Activated gamma-delta T cell (primary cell): ENCODE measurements around the gene TM7SF2.
"Not testable (repeated sequence)": the region's sequence is repeated elsewhere in the genome, so short reads cannot be mapped to it uniquely, and the experiment has no call there.

Source experiments
- DNase-seq: peaks from one replicate; lab custom pipeline; 2025; lab: John Stamatoyannopoulos, UW

TM7SF2 gene

DNA sequence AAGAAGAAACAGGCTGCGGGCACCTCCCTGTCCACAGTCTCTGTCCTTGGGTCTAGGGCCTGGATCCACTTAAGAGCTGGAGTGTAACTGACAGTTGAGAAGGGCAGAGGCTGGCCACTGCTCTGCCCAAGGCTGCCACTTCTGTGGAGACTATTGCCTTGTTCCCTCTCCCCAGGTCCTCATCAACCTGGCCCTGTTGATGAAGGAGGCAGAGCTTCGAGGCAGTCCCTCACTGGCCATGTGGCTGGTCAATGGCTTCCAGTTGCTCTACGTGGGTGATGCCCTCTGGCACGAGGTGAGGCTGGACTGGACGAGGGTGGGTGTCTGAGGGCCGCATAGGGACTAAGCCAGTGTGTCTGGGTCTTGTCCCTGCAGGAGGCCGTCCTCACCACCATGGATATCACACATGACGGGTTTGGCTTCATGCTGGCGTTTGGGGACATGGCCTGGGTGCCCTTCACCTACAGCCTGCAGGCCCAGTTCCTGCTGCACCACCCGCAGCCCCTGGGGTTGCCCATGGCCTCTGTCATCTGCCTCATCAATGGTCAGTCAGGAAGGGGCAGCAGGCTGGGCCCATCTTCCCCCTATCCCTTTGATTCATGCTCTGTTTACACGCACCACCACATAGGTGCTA is 3.0 kb downstream of the TM7SF2 start:
- DNase-seq = no peak

DNA sequence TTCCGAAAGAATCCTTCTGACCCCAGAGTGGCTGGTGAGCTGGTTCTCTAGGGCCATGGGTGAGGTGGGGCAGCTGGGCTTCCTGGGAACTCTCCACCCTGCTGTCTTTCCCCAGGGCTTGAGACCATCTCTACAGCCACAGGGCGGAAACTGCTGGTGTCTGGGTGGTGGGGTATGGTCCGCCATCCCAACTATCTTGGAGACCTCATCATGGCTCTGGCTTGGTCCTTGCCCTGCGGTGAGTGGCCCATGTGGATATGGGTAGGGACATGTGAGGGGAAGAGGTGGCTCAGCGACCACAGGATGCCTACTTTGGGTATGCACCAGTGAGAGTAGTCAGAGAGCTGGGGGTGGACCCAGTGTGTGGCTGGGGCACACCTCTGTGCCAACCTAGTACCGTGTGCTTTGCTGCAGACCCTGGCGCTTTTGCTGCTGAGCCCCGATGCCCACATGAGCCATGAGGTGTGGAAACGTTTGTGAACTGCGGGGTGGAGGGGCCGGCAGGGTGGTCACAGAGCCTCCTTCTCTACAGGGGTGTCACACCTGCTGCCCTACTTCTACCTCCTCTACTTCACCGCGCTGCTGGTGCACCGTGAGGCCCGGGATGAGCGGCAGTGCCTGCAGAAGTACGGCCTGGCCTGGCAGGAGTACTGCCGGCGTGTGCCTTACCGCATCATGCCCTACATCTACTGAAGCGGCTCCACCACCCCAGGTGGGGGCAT is 3.9 kb downstream of the TM7SF2 start:
- no peak for DNase-seq

GRCh38 chr11:65116370-65117205 is 4.9 kb downstream of the TM7SF2 start:
- peak; percentile 45 for DNase-seq

DNA sequence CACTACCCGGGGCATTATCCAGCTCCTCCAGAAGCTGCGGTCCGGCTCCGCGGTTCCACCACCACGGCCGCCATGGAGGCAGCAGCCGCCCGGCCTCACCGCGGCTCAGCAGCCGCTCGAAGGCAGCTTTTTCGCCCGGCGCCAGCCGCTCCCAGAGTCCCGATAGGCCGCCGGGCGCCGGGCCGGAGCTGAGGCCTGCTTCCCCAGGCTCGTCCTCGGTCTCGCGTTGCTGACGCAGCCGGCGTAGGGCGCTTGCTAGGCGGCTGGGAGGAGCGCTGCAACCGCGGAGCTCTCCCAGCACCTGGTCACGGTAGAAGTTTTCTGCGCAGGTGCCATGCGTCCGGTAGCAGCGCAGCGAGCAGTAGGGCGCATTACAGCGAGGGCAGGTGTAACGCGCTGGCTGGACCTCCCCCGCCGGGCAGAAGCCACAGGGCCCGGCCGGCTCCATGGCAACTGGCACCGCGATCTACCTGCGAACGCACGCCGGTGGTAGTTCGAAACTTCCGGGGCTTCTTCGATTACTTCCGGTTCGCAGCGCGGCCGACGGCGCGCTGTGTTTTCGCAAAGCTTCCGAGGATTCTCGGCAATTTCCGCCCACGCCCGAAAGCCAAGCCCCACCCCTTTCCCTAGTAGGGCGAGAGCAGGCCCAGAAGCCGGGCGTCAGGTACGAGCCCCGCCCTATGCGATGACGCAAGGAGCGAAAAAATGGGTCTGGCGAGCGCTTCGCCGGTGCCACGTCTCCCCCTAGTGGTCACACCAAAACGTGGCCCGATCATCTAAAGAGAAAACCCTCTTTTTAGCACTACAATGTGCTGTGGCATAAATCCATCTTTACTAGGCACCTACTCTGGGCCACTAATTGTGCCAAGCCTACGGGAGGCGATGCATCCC is 5.8 kb downstream of the TM7SF2 start, which contains the start of gene ZNHIT2:
Gene ZNHIT2, minus strand, starts transcription at position 496 of the 891 bp plus-strand sequence. Its CDS starts 48 bp downstream, at position 448.
- DNase-seq = peak; percentile 89

DNA sequence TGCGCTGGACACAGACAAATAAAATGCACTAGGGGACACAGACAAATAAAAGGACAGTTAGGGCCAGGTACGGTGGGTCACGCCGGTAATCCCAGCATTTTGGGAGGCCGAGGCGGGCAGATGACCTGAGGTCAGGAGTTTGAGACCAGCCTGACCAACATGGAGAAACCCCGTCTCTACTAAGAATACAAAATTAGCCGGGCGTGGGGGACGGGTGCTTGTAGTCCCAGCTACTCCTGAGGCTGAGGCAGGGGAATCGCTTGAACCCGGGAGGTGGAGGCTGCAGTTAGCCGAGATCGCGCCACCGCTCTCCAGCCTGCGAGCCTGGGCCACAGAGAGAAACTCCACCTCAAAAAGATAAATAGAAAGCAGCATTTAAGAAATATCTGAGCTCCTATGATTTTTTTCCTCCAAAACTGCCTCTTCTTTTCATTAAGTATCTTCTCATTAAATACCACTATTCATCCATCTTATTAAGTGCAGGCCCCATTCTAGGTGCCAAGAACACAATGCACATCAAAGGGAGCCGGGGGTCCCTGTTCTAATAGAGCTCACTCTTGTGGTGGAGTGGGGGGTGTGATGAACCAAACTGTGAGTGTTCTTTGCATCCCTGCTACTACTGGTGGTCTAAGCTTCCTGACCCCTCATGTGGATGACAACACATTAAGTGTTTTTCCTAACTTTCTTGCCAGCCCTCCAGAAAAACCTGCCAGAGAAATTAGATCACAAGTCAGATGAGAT is 6.6 kb downstream of the TM7SF2 start:
- DNase-seq = no peak

- DNase-seq = not testable (repeated sequence)
Measured at GRCh38 chr11:65118891-65119669, 7.4 kb downstream of the TM7SF2 start.

GRCh38 chr11:65119670-65119995 is 8.0 kb downstream of the TM7SF2 start:
- no peak for DNase-seq

DNA sequence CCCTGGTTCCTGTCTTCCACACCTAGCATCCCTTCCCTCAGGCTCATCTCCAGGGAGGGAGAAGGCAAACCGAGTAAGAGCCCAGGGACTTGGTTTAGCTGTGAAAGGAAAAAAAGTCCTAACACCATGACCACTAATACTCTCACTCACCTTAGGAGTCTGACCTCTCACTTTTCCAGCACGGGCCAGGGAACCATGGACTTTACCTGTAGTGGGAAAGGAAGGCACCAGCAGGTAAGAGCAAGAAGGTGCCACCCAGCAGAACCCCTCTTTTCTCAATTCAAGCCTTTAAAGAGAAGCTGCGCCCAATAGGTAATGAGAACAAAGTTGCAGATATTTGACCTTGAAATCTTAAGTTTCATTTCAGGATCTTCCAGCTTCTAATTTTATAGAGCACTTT is 9.2 kb downstream of the TM7SF2 start:
- DNase-seq = no peak

DNA sequence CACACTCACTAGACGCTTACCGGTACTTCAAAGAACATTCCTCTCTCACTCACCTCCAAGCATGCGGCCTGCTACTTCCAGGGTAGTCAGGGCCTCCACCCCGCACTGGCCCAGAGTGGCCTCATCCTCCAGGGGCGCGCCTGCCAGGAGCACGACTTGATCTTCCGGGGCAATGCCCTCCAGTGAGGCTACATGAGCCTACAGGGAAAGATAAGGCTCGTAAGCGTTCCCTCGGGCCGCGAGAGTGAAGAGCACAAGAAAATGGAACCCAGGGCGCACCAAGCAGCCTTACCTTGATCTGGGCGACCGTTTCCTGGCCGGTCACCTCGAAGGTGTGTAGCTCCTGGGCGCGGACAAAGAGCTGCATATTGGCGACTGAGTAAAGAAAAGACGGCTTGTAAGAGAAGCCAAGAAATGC is 9.8 kb downstream of the TM7SF2 start:
- no peak for DNase-seq

DNA sequence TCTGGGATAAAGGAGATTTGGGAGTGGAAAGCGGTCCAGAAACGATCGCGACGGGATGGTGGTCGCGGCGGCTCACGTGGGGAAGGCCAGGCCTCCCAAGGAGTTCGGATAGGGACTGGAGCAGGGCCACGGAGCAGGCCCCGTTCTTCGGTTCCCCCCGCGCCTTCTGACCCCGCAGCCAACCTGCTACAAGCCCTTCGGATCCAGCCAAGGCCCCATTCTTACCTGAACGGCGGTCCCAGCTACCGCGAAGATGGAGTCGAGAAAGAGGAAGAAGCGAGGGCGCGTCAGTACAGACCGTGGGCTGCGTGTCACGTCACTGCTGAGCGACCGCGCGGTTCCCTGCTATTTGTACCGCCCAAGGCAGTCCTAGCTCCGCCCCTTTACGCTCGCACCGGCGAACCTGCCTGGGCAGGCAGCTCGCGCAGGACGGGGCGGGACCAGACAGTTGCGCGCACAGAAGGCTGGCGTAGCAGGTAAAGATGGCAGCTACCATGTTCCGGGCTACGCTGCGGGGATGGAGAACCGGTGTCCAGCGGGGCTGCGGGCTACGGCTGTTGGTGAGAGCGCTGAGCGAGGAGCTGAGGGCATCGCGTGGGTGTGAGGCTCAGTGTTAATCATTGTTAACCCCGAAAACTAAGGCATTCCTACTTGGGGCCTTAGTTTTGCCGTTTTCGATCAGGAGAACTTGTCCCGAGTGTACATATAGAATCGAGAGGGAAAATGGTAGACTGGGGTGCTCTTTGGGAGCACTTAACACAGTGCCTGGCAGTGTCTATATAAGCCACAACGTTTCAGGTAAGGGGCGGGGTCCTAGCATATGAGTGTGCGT is 10.4 kb downstream of the TM7SF2 start, which contains the start of the genes FAU and MRPL49:
Gene FAU, minus strand, starts transcription at position 270 of the 832 bp plus-strand sequence. CDS start 321 bp downstream, outside the sequence.
Gene MRPL49, plus strand, starts transcription at position 457 of the 832 bp plus-strand sequence. Its CDS starts 26 bp downstream, at position 483.
- DNase-seq = peak; percentile 95

DNA sequence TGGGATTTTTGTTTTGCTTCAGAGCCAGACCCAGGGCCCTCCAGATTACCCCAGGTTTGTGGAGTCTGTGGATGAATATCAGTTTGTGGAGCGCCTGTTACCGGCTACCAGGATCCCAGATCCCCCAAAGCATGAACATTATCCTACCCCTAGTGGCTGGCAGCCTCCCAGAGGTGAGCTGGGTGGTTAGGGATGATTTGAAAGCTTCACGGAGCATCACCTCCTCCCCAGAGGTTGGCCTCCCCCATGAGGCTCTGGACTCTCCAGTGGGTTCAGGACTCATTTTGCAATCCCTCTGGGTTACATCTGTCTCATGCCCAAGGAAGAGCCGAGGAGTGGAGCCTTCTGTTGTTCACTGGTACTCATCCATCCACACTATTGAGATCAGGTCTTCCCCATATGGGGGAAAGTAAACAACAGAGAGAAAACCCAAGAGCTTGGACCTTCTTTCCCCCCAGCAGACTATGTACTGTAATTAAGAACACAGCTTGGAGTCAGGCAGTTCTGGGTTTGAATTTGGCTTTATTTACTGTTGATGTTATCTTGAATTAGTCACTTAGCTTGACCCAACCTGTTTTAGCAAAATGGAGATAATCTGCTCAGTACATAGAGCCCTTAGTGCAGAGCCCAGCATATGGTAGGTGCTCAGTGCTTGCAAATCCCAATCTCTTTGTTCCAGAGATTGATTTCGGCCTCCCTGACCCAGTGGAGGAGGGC is 13.0 kb downstream of the TM7SF2 start:
- DNase-seq = no peak

GRCh38 chr11:65125197-65126056 is 13.8 kb downstream of the TM7SF2 start:
- DNase-seq = no peak

DNA sequence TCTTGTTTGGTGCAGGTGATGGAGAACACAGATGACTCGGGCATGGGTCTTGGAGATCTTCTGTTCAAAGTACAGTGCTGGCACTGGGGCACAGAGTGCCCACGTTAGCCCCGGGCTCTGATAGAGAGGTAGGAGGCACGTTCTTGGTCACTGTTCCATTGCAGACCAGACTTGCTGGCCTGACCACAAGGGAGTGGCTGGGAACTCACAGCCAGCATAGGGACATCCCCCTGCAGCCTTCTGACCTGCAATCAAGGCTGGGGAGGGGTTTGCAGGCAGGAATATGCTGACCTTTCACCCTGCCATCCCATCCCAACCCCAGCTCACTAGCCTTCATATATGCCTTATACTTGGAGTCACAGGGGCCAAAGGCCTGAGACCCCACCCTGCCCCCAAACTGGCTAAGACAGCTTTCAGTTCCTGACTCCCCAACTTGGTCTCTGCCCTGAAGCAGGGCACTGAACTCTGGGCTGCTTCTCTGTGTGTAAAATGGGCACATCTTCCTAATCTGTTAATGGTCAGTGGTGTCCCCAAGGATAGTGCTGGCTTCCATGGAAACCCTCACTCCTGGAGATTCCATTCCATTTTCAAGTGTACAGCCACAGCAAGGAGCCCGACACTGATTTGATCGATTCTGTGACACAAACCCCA is 15.1 kb downstream of the TM7SF2 start:
- no peak for DNase-seq

GRCh38 chr11:65127473-65128181 is 16.0 kb downstream of the TM7SF2 start:
- no peak for DNase-seq

- no peak for DNase-seq
Measured at GRCh38 chr11:65128182-65129145, 16.8 kb downstream of the TM7SF2 start.
